Measurements from ENCODE around the gene HRG. TPM values are rescaled to one million over a fixed set of nuclear protein-coding genes. Genes with fewer than 3 reads are reported as not detected.
A peak's percentile ranks its signal among the peaks of the same experiment; 100 is the strongest.

HRG gene
- not detected for polyA plus RNA-seq

- Mint-ChIP-seq H3K27ac (no peak within 1 kb of the TSS), H3K27me3 (peaks cover 5% of the 10 kb centered on the region), H3K4me1 (peaks cover 0 to 2% (median 0%) of the 10 kb centered on the region in 3 donors), H3K36me3 (no peaks in the 10 kb centered on the region), H3K9me3 (no peaks in the 10 kb centered on the region), H3K4me3 (no peak within 1 kb of the TSS)
Observed at GRCh38 chr3:186665625-186666188, at the start of gene HRG. TSS of gene HRG (plus strand) at chr3:186666014. CDS start at chr3:186666032, 18 bp downstream.

DNA sequence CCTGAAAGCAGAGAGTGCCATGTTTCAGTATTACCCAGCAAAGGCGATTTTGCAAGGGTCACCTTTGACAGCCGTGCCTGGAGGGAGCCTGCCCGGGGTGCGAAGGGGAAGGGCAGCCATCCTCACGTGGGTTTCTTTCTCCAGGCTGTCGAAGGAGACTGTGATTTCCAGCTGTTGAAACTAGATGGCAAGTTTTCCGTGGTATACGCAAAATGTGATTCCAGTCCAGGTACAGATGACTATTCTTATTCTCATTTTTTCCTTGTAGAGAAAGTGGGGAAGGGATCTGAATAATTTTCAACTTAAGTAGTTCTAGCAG lies 49.6 kb upstream of the HRG start:
- Mint-ChIP-seq H3K36me3 (peaks cover 4% of the 10 kb centered on the region), H3K27ac (peak overlapping the region in 1 of 3 donors; percentile 36), H3K4me1 (peaks cover 13 to 16% (median 16%) of the 10 kb centered on the region in 3 donors), H3K27me3 (peaks cover 4% of the 10 kb centered on the region), H3K4me3 (peak overlapping the region in 1 of 4 donors; percentile 30), H3K9me3 (no peaks in the 10 kb centered on the region)

- Mint-ChIP-seq H3K9me3 (no peaks in the 10 kb centered on the region), H3K27me3 (peaks cover 1% of the 10 kb centered on the region)
Observed at GRCh38 chr3:186617036-186617946, 48.5 kb upstream of the HRG start.

DNA sequence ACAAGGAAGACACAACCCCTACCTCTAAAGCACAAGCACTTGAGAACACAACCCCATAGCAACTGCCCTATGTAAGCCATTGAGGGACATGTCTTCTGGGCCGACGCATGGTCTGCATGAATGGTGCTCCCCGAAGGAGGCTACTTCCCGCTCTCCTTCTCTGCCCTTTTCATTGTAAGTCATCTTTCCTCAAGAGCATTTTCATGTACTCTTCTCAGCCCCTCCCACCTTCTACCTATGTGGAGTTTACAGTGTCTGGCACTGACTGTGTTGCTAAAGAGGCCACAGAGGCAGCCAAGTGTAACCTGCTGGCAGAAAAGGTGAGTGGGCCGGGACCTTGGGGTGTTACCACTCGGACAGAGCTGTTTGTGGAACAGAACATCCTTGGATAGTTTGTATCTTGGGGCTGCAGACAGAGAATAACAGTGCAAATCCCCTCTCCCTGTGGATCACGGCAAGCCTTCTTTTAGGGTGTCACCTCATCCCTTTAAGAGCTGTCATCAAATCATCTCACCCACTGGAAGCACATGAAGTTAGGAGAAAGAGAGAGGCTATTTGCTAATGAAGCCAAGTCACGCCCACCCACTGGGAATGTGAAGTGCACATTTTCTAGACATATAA lies 47.4 kb upstream of the HRG start:
- H3K4me1 Mint-ChIP-seq, result peaks cover 13 to 16% (median 16%) of the 10 kb centered on the region in 3 donors
- peaks cover 2% of the 10 kb centered on the region for H3K27me3 Mint-ChIP-seq
- no peaks in the 10 kb centered on the region for H3K36me3 Mint-ChIP-seq
- H3K27ac Mint-ChIP-seq, result peak overlapping the region in 1 of 3 donors; percentile 49
- no peaks in the 10 kb centered on the region for H3K9me3 Mint-ChIP-seq
- H3K4me3 Mint-ChIP-seq, result no peak overlapping the region

More at GRCh38 chr3:186617036-186617946, 48.5 kb upstream of the HRG start:
- H3K4me1 Mint-ChIP-seq, result peaks cover 13 to 16% (median 16%) of the 10 kb centered on the region in 3 donors
- peak overlapping the region in 2 of 3 donors; percentile 36 to 50 for H3K27ac Mint-ChIP-seq
- peaks cover 3% of the 10 kb centered on the region for H3K36me3 Mint-ChIP-seq
- H3K4me3 Mint-ChIP-seq, result peak overlapping the region in 3 of 4 donors; percentile 49 to 86 (median 83)

DNA sequence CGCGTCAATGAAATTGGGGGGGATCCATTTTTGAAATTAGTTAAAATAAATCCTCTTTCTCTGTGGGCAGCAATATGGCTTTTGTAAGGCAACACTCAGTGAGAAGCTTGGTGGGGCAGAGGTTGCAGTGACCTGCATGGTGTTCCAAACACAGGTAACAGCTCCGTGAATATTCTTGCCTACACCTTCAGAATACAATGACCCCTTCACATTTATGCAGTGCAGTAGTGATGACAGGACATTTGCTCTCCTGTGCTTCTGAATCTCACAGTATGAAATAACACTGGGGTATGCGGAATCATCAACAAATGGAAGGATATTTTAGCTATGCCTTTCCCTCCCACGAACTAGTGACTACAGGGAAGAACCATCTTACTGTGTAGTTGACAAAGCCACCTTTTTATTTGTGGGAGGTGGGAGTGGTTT lies 46.0 kb upstream of the HRG start:
- H3K27me3 Mint-ChIP-seq, result peaks cover 2% of the 10 kb centered on the region
- H3K27ac Mint-ChIP-seq, result no peak overlapping the region
- H3K4me3 Mint-ChIP-seq, result no peak overlapping the region
- H3K36me3 Mint-ChIP-seq, result no peaks in the 10 kb centered on the region
- H3K4me1 Mint-ChIP-seq, result peaks cover 9 to 10% (median 10%) of the 10 kb centered on the region in 3 donors
- no peaks in the 10 kb centered on the region for H3K9me3 Mint-ChIP-seq

GRCh38 chr3:186620213-186621092 lies 45.4 kb upstream of the HRG start:
- H3K4me1 Mint-ChIP-seq, result peaks cover 7% of the 10 kb centered on the region in 3 donors
- no peaks in the 10 kb centered on the region for H3K36me3 Mint-ChIP-seq
- H3K27ac Mint-ChIP-seq, result no peak overlapping the region
- H3K4me3 Mint-ChIP-seq, result no peak overlapping the region
- H3K9me3 Mint-ChIP-seq, result no peaks in the 10 kb centered on the region
- H3K27me3 Mint-ChIP-seq, result peaks cover 2% of the 10 kb centered on the region

GRCh38 chr3:186621894-186622650 lies 43.7 kb upstream of the HRG start:
- H3K36me3 Mint-ChIP-seq, result no peaks in the 10 kb centered on the region
- no peak overlapping the region for H3K4me3 Mint-ChIP-seq
- peaks cover 2% of the 10 kb centered on the region for H3K27me3 Mint-ChIP-seq
- no peak overlapping the region for H3K27ac Mint-ChIP-seq
- no peaks in the 10 kb centered on the region for H3K9me3 Mint-ChIP-seq
- peaks cover 2 to 3% (median 2%) of the 10 kb centered on the region in 3 donors for H3K4me1 Mint-ChIP-seq

DNA sequence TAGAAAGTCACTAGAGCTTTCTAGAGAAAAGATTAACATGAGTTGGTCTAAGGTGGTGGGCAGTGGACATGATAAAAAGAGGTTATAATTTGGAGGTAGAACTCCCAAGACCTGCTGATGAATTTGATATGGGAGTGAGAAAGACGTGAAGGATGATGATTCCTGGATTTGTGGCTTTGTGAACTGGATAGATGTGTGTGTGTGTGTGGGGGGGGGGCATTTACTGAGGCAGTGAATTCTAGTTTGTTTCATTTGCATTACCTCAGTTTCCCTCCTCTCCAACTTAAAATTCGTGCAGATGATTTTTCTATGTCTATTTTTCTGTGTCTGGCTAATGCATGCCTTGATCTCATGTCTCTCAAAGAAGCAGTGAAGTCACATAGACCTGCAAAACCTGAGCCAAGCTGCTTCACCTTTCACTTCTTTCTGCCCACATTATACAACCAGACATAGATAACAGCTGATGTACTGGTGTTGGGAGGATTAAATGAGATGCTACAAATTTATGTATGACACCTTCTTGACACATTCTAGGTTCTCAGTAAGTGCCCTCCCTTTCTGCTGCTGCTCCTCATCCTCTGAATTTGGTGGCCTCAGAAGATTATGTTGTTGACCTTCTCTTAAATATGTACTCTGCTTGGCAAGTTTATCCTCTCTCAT lies 43.0 kb upstream of the HRG start:
- H3K36me3 Mint-ChIP-seq, result no peaks in the 10 kb centered on the region
- H3K4me1 Mint-ChIP-seq, result no peaks in the 10 kb centered on the region
- no peak overlapping the region for H3K27ac Mint-ChIP-seq
- H3K4me3 Mint-ChIP-seq, result no peak overlapping the region
- H3K9me3 Mint-ChIP-seq, result no peaks in the 10 kb centered on the region
- peaks cover 3% of the 10 kb centered on the region for H3K27me3 Mint-ChIP-seq

DNA sequence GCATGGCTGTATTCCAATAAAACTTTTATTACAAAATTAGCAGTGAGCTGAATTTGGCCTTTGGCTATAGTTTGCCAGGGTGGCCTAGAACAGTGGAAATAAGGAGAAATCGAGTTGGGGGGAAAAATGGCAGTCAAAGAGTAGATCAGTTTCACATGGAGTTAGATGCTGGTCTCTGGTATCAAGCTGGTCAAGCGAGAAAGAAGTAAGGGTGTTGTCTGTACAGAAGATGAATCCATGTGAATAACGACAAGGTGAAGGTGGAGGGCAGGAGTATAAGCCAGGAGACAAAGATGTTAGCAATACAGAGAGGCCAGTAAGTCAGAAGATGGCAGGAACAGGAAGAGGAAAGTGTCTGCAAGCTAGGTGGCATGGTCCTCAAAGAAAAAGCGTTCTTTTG lies 41.2 kb upstream of the HRG start:
- H3K9me3 Mint-ChIP-seq, result no peaks in the 10 kb centered on the region
- H3K36me3 Mint-ChIP-seq, result no peaks in the 10 kb centered on the region
- H3K27me3 Mint-ChIP-seq, result peaks cover 7% of the 10 kb centered on the region
- no peak overlapping the region for H3K27ac Mint-ChIP-seq
- no peak overlapping the region for H3K4me3 Mint-ChIP-seq
- no peaks in the 10 kb centered on the region for H3K4me1 Mint-ChIP-seq

GRCh38 chr3:186625600-186626042 lies 40.2 kb upstream of the HRG start:
- H3K9me3 Mint-ChIP-seq, result no peaks in the 10 kb centered on the region
- peaks cover 7% of the 10 kb centered on the region for H3K27me3 Mint-ChIP-seq
- no peak overlapping the region for H3K4me3 Mint-ChIP-seq
- H3K4me1 Mint-ChIP-seq, result no peaks in the 10 kb centered on the region
- H3K36me3 Mint-ChIP-seq, result no peaks in the 10 kb centered on the region
- no peak overlapping the region for H3K27ac Mint-ChIP-seq

DNA sequence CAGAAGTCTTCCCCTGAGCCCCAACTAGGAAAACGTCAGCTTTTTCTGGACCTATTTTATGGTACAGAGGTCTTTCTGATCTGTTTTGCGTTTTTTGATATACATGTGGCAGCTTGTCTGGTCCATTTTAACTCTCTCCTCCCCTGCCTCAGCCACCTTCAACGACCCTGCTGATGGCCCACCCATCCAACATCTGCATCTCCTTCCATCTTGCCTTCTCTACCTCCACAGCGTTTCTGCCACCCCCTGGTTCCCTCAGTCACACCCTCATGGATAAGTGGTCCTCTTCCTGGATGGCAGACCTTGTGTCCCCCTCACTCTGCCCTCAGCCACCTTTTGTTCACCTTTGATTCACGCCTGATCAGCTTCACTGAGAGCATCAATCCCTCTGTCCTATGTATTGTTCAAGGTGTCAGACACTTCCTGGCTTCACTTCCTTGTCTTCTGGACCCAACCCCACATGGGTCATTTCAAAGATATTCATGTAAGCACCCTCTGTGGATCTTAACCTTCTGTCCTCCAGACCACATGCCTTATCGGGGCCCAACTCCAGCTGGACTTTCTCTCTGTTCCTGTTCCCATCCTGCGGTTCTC lies 39.5 kb upstream of the HRG start:
- H3K36me3 Mint-ChIP-seq, result no peaks in the 10 kb centered on the region
- H3K4me1 Mint-ChIP-seq, result no peaks in the 10 kb centered on the region
- no peak overlapping the region for H3K4me3 Mint-ChIP-seq
- H3K27ac Mint-ChIP-seq, result no peak overlapping the region
- peaks cover 7% of the 10 kb centered on the region for H3K27me3 Mint-ChIP-seq
- no peaks in the 10 kb centered on the region for H3K9me3 Mint-ChIP-seq

DNA sequence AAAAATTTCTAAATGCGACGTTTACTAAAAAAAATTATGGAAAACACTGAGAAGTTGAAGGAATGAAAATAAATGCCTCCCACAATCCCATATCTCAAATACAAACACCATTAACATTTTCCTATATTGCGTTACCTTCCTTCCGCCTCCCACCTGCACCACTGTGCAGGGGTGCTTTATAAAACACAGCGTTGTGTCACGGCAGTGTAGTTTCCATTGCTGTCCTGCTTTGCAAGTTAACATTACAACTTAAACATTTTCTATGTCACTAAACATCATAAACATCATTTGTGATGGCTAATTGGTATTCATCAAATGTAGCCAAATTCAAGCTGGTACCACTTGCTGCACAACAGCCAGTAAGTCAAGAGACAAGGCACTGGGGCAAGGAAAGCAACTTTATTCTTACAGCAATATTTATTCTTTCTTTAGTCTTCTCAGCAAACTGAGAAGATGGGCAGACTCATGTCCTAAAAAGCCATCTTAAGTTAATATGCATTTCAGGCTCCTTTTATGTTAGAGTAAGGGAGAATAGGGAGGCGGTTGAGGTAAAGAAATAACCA lies 37.9 kb upstream of the HRG start:
- Mint-ChIP-seq H3K27me3 (peaks cover 4% of the 10 kb centered on the region), H3K9me3 (no peaks in the 10 kb centered on the region), H3K36me3 (no peaks in the 10 kb centered on the region), H3K4me3 (no peak overlapping the region), H3K4me1 (no peaks in the 10 kb centered on the region), H3K27ac (no peak overlapping the region)

DNA sequence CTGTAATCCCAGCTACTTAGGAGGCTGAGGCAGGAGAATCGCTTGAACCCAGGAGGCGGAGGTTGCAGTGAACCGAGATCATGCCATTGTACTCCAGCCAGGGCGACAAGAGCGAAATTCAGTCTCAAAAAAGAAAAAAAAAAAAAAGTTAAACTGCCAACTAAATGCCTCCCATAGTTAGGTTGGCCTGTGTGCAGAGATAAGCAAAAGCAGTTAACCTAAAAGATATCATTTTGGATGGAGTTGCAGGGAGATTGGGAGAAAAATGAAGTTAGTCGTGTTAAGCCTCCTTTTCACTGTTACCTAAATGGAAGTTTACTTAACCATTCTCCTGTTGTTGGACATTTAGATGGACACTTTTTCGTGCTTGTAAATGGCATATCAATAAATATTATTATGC lies 37.1 kb upstream of the HRG start:
- Mint-ChIP-seq H3K9me3 (no peaks in the 10 kb centered on the region), H3K36me3 (no peaks in the 10 kb centered on the region), H3K4me3 (no peak overlapping the region), H3K27me3 (peaks cover 4% of the 10 kb centered on the region), H3K4me1 (no peaks in the 10 kb centered on the region), H3K27ac (no peak overlapping the region)

Data from IgD-negative memory B cell (primary cell).